Nephron (organoid): ENCODE measurements around the gene CCNA1.

Source experiments
- H3K27ac Mint-ChIP-seq, 3 experiments: 2 replicates each; pipeline ENCODE4 v1.8.0; 2020; ENCODE audit warnings: mixed read lengths in 3 of 3, mild to moderate bottlenecking in 2 of 3, moderate library complexity in 1 of 3
- H3K27me3 Mint-ChIP-seq: 2 replicates; pipeline ENCODE4 v1.8.0; 2021; ENCODE audit warnings: low read depth, mild to moderate bottlenecking, moderate library complexity, mixed read lengths
- H3K36me3 Mint-ChIP-seq: 2 replicates; pipeline ENCODE4 v1.8.0; 2020; ENCODE audit warnings: low read depth, mixed read lengths
- H3K4me1 Mint-ChIP-seq: 2 replicates; pipeline ENCODE4 v1.8.0; 2020; ENCODE audit warnings: mixed read lengths
- H3K4me3 Mint-ChIP-seq, 3 experiments: 2 replicates each; pipeline ENCODE4 v1.8.0; 2020; ENCODE audit warnings: mild to moderate bottlenecking in 3 of 3, mixed read lengths in 3 of 3, moderate library complexity in 2 of 3
- H3K9me3 Mint-ChIP-seq: 2 replicates; pipeline ENCODE4 v1.8.0; 2020; ENCODE audit warnings: mixed read lengths
- TF ChIP-seq, protein P1 (sequence below), 3 experiments: fragments of 200-600 bp; sonication (generic); IDR thresholded peaks; one replicate each; pipeline ENCODE4 v1.5.0; 2021; ENCODE audit warnings: antibody characterized with exemption in 3 of 3; ENCODE audit not compliant: unreplicated experiment in 3 of 3

The CCNA1 gene

DNA sequence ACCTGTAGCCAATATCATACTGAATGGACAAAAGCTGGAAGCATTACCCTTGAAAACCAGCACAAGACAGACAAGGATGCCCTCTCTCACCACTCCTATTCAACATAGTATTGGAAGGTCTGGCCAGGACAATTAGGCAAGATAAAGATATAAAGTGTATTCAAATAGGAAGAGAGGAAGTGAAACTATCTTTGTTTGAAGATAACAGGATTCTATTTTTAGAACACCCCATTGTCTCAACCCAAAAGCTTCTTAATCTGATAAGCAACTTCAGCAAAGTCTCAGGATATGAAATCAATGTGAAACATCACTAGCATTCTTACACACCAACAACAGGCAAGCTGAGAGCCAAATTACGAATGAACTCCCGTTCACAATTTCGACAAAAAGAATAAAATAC, 17.8 kb upstream of the CCNA1 start:
- no peaks in the 10 kb centered on the region for H3K36me3 Mint-ChIP-seq
- H3K4me3 Mint-ChIP-seq: no peak overlapping the region
- peaks cover 28% of the 10 kb centered on the region for H3K9me3 Mint-ChIP-seq
- peaks cover 13% of the 10 kb centered on the region for H3K4me1 Mint-ChIP-seq
- H3K27ac Mint-ChIP-seq: no peak overlapping the region
- TF ChIP-seq, protein P1, sequence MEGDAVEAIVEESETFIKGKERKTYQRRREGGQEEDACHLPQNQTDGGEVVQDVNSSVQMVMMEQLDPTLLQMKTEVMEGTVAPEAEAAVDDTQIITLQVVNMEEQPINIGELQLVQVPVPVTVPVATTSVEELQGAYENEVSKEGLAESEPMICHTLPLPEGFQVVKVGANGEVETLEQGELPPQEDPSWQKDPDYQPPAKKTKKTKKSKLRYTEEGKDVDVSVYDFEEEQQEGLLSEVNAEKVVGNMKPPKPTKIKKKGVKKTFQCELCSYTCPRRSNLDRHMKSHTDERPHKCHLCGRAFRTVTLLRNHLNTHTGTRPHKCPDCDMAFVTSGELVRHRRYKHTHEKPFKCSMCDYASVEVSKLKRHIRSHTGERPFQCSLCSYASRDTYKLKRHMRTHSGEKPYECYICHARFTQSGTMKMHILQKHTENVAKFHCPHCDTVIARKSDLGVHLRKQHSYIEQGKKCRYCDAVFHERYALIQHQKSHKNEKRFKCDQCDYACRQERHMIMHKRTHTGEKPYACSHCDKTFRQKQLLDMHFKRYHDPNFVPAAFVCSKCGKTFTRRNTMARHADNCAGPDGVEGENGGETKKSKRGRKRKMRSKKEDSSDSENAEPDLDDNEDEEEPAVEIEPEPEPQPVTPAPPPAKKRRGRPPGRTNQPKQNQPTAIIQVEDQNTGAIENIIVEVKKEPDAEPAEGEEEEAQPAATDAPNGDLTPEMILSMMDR (IDR thresholded peaks at IDR 0.05; ENCODE audit: unreplicated experiment in 3 of 3): no peak
- no peaks in the 10 kb centered on the region for H3K27me3 Mint-ChIP-seq

DNA sequence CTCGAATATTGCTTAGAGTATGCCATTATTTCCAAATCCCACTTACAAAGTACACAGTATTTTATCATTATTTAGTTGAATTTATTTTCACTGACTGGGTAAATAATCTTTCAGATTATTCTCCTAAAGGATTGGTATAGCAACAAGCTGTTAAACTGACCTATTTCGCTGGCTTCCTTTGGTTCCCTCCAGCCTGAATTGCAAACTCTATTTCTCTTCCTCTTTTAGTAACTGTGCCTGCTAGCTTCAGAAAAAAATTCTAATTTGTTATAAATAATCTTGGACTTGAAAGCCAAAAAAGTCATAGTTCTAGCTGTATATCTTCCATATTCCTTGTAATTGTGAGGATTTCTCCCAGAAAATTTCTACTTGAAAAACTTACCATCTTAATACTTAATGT, 15.0 kb upstream of the CCNA1 start:
- peaks cover 5% of the 10 kb centered on the region for H3K27me3 Mint-ChIP-seq

DNA sequence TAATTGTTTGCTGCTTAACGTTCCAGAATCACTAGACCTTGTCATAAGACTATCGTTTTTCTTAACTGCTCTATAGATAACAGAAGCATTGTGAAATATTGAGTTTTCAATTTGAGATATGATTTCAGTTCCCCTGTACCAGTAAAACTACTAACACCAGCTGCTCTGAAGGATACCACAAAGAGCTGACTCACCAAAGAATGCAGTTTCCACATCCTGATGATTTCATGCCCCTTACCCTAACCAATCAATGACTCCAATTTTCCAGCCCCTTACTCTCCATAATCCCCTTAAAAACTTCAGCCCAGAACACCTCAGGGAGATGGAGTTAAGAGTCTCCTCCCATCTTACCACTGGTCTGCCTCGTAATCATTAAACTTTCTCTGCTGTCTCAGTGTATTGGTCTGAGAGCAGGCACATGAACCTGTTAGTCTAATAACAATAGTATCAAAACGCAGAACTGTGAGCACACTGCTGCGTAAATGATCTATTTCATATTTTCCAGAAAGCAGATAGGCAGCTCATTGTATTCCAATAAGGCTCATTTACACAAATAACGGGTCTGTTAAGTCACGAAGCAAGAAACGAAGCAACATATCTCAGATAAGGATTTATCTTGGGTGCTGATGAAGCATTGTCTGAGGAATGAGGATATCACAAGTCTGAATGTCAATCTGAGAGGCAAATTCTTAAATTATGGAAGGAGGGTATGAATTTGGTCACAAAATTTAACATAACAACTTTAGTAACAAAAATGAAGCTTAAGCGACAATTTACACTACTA, 14.1 kb upstream of the CCNA1 start:
- peaks cover 13% of the 10 kb centered on the region for H3K4me1 Mint-ChIP-seq
- H3K27ac Mint-ChIP-seq: peak overlapping the region; percentile 9 to 21 (median 12)
- H3K36me3 Mint-ChIP-seq: no peaks in the 10 kb centered on the region
- TF ChIP-seq, protein P1 (IDR thresholded peaks at IDR 0.05; ENCODE audit: unreplicated experiment in 3 of 3): no peak
- H3K4me3 Mint-ChIP-seq: peak overlapping the region in 2 of 3 experiments; percentile 9 to 13
- peaks cover 24% of the 10 kb centered on the region for H3K9me3 Mint-ChIP-seq
- H3K27me3 Mint-ChIP-seq: peaks cover 7% of the 10 kb centered on the region

More for the DNA sequence above, 15.0 kb upstream of the CCNA1 start:
- peak overlapping the region in 1 of 3 experiments; percentile 12 for H3K27ac Mint-ChIP-seq
- TF ChIP-seq, protein P1 (IDR thresholded peaks at IDR 0.05; ENCODE audit: unreplicated experiment in 3 of 3): no peak
- H3K36me3 Mint-ChIP-seq: no peaks in the 10 kb centered on the region
- peaks cover 25% of the 10 kb centered on the region for H3K9me3 Mint-ChIP-seq
- no peak overlapping the region for H3K4me3 Mint-ChIP-seq
- peaks cover 13% of the 10 kb centered on the region for H3K4me1 Mint-ChIP-seq

DNA sequence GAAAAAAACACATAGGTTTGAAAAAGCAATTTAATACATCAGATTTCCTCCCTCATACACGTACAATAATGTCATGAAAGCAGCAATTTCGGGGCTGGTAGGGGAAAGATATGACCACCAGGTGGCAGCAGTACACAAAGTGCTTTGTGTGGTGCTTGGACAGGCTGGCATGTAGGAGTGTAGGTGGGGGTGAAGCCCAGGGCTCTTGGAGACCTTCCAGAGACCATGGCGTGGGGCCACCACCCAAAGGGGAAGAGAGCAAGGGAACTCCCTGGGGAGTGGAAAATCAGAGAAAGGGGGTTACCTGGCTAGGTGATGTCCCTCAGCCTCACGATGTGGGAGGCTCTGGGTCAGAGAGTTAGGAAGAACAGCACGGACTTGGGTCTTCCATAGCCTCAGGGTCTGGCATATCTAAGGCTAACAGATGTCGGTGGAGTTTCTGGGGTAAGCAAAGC, 11.8 kb upstream of the CCNA1 start:
- peaks cover 14% of the 10 kb centered on the region for H3K9me3 Mint-ChIP-seq
- no peak overlapping the region for H3K27ac Mint-ChIP-seq
- TF ChIP-seq, protein P1 (IDR thresholded peaks at IDR 0.05; ENCODE audit: unreplicated experiment in 3 of 3): peak; percentile 86 to 90 (median 87)
- H3K27me3 Mint-ChIP-seq: peaks cover 25% of the 10 kb centered on the region
- no peak overlapping the region for H3K4me3 Mint-ChIP-seq
- no peaks in the 10 kb centered on the region for H3K36me3 Mint-ChIP-seq
- H3K4me1 Mint-ChIP-seq: peaks cover 13% of the 10 kb centered on the region

DNA sequence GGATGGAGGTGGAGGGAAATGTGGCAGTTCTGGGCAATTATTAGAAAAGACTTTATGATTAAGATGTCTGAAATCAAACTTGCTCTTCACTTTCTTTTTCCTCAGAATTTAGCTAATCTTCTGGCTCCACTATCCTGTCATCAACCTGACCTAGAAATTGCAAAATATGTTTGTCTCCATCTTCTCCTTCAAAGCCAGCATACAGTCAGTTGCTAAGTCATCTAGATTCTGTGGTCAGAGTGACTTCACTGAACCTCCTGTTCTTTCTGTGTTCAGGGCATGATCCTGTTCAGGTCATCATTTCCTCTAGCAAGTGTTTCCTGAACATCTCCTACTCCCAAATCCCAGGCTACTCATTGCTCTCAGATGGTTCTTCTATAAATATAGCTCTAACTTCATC, 10.8 kb upstream of the CCNA1 start:
- Mint-ChIP-seq H3K36me3 (no peaks in the 10 kb centered on the region), H3K27me3 (peaks cover 35% of the 10 kb centered on the region), H3K4me3 (no peak overlapping the region)

More for the DNA sequence above, 10.8 kb upstream of the CCNA1 start:
- Mint-ChIP-seq H3K9me3 (peaks cover 15% of the 10 kb centered on the region), H3K4me1 (peaks cover 13% of the 10 kb centered on the region), H3K27ac (no peak overlapping the region)
- TF ChIP-seq, protein P1 (IDR thresholded peaks at IDR 0.05; ENCODE audit: unreplicated experiment in 3 of 3): no peak
